Activated CD4-positive, alpha-beta T cell treated with anti-CD3 and anti-CD28 coated beads, Interleukin-2, amount 10 ng/mL, durations not matched to agents 24 days and 14 days (primary cell): ENCODE measurements around the gene FABP1. TPM values are rescaled to one million over a fixed set of nuclear protein-coding genes. Genes with fewer than 3 reads are reported as not detected.
A peak's percentile ranks its signal among the peaks of the same experiment; 100 is the strongest.

Experiments used
- DNase-seq: peaks from one replicate; pipeline ENCODE4 v3.0.0; 2022
- H3K27ac Mint-ChIP-seq: one replicate; pipeline ENCODE4 v1.8.0; 2022; ENCODE audit warnings: mild to moderate bottlenecking, mixed read lengths
- H3K27me3 Mint-ChIP-seq: one replicate; pipeline ENCODE4 v1.8.0; 2022; ENCODE audit warnings: mixed read lengths
- H3K36me3 Mint-ChIP-seq: one replicate; pipeline ENCODE4 v1.8.0; 2022; ENCODE audit warnings: low read depth, mild to moderate bottlenecking, mixed read lengths
- H3K4me1 Mint-ChIP-seq: one replicate; pipeline ENCODE4 v1.8.0; 2021; ENCODE audit warnings: mixed read lengths
- H3K4me3 Mint-ChIP-seq: one replicate; pipeline ENCODE4 v1.8.0; 2022; ENCODE audit warnings: mild to moderate bottlenecking, moderate library complexity, mixed read lengths
- H3K9me3 Mint-ChIP-seq: one replicate; pipeline ENCODE4 v1.8.0; 2021; ENCODE audit warnings: mixed read lengths
- intact Hi-C: fragments of 100-400 bp; cut with micrococcal nuclease; formaldehyde crosslinking; loops from one replicate; pipeline ENCODE4 v1.15.1; 2023
- total RNA-seq: library from RNA; stranded (reverse); gene quantifications from 2 replicates; pipeline ENCODE4 v1.2.3, GENCODE V29; 2022

Gene FABP1
- total RNA-seq, result not detected in 2 replicates

DNA sequence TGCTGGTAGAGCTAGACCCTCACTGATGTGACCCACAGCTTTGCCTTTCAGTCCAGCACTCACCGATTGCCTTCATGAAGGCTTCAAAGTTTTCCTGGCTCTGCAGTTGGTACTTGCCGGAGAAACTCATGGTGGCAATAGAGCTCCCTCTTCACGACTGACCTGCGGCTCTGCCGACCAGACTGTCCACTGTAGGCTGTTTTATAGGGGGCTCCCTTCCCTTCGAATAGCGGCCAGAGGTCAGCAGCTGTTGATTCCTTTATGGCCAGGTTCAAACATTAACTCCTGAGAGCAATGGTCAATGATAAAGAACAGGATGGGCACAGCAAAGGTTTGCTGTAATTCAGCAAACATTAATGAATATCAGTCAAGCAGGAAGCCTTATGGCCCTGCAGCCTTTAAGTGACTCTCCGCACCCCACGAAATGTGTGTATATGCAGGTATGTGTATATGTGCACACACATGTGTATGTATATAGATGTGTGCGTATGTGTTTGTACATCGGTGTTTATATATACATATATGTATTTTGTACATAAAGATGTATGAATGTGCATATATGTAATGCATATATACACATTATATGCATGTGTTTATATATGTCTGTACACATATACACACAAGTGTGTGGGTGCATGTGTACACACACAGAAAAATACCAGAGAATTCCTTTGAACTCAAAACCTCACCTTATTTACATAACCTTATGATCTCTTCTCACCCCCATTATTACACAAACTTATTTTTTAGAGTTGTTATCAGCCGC, at the start of gene FABP1:
TSS of gene FABP1 (minus strand) at position 175 of the 766 bp plus-strand sequence. CDS start at position 130, 45 bp downstream.
- H3K4me3 Mint-ChIP-seq, result no peak within 1 kb of the TSS
- no peak for DNase-seq
- no peaks in the 10 kb centered on the region for H3K4me1 Mint-ChIP-seq
- intact Hi-C loops, result no loop called here
- H3K9me3 Mint-ChIP-seq, result no peaks in the 10 kb centered on the region
- H3K27me3 Mint-ChIP-seq, result peaks cover 8% of the 10 kb centered on the region
- H3K36me3 Mint-ChIP-seq, result no peaks in the 10 kb centered on the region
- H3K27ac Mint-ChIP-seq, result no peak within 1 kb of the TSS

DNA sequence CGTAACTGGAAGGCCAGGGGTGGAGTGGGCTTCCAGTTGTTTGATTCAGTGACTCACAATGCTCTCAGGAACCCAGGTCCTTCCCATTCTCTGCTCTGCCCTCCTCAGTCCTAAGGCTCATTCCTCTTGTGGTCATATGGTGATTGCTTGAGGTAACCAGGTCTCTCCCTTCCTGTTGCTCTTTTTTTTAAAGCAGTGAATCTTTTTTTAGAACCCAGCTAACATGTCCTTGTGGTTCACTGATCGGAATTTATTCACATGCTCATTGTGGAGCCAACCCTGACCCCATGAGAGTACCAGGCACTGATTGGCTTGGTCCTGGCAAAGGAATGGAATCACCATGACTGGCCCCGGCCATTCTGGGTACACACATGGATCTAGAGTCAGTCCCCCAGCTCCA, 49.7 kb upstream of the FABP1 start:
- Mint-ChIP-seq H3K4me3 (no peak overlapping the region), H3K36me3 (no peaks in the 10 kb centered on the region), H3K27me3 (peaks cover 17% of the 10 kb centered on the region), H3K27ac (no peak overlapping the region), H3K4me1 (peaks cover 8% of the 10 kb centered on the region), H3K9me3 (no peaks in the 10 kb centered on the region)
- DNase-seq, result no peak
- intact Hi-C loops, result no loop called here

DNA sequence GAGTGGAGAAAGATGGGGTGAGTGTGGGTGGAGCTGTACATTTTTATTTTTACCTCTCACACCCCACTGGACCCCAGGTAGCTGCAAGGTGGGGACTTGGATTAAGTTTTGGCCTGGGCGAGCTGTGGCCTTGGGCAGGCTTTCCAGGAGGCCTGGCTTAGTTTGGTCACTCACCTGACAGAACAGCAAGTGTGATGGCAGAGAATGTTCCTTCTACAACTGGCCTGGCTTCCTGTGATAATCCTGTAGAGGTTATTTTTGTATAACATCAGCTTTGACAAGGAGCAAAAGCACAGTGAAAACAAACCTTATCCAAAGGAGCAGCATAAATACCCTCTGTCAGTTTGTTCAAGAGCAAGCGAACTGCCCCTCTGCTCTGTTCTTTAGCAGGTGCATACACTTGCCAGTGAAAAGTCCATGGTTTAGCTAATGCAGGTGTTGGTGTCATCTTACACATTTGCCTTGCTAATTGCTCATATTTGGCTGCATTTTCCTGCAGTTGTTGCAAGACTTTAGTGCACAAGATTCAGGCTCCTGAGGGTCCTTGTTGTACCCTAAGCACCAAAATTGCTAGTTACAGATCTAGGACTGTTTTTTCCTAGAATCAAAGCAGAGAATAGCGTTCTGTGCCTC, 48.6 kb upstream of the FABP1 start:
- Mint-ChIP-seq H3K36me3 (no peaks in the 10 kb centered on the region), H3K27ac (no peak overlapping the region), H3K9me3 (no peaks in the 10 kb centered on the region), H3K4me3 (no peak overlapping the region), H3K27me3 (peaks cover 21% of the 10 kb centered on the region), H3K4me1 (peaks cover 2% of the 10 kb centered on the region)
- intact Hi-C loops, result no loop called here
- DNase-seq, result no peak

DNA sequence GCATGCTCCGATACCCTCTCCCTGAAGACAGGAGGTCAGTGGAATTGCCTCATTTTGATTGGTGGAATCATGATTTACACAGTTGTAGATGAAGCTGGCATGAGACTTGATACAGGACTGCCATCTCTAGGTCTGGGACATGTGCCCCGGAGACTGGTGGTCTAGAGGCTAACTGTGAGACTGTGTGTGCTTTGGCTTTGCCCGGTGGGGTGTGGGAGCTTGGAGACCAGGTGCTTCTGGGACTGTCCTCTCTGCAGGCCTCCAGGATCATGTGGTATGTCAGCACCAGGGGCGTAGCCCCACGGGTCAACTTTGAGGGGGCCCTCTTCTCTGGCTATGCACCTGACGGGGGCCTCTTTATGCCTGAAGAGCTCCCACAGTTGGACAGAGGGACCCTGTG, 45.0 kb upstream of the FABP1 start:
- intact Hi-C loops, result no loop called here
- Mint-ChIP-seq H3K9me3 (no peaks in the 10 kb centered on the region), H3K36me3 (peaks cover 2% of the 10 kb centered on the region), H3K27ac (no peak overlapping the region), H3K4me3 (no peak overlapping the region), H3K4me1 (peaks cover 4% of the 10 kb centered on the region), H3K27me3 (peaks cover 30% of the 10 kb centered on the region)
- peak; percentile 51 for DNase-seq

DNA sequence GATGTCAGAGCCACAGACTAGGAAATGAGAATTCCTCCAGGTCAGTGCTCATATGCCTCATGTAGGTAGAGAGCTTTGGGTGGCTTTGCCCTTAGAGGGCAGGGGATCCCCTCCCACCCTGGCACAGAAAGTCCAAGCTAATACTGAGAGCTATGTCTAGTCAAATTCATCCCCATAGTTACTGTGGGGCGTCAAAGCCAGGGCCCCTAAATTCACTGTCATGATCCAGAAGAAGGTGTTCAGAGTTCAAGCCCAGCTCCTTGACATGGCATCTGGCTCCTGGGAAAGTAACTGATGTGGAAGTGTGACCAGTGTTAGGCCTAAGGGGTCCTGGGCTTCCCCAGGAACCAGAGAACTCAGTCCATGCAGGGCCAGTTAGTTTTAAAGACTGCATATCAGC, 44.1 kb upstream of the FABP1 start:
- DNase-seq, result no peak
- intact Hi-C loops, result no loop called here
- no peak overlapping the region for H3K4me3 Mint-ChIP-seq
- H3K9me3 Mint-ChIP-seq, result no peaks in the 10 kb centered on the region
- H3K4me1 Mint-ChIP-seq, result peaks cover 4% of the 10 kb centered on the region
- peaks cover 27% of the 10 kb centered on the region for H3K27me3 Mint-ChIP-seq
- peaks cover 2% of the 10 kb centered on the region for H3K36me3 Mint-ChIP-seq
- H3K27ac Mint-ChIP-seq, result no peak overlapping the region

DNA sequence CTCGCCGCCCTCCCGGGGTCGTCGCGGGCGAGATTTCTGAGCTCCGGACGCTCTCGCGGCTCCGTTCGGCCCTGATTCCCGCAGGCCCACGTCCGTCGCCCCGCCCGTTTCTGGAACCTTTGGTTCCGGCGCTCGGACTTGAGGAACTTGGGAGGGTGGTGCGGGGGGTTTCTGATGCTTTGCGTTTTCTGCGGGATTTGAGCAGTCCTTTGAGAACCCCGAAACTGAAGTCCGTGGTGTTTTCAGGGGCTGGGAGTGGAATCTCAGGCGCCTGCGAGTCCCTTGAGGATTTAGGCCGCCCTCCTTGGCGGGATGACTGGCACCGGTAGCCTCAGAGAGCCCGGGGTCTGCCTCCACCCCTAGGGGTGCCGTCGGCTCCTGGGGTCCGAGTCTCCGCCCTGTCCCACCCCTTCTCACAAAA, 42.6 kb upstream of the FABP1 start:
- intact Hi-C loops, result no loop called here
- Mint-ChIP-seq H3K4me1 (peaks cover 4% of the 10 kb centered on the region), H3K27me3 (peaks cover 30% of the 10 kb centered on the region), H3K4me3 (peak overlapping the region; percentile 69), H3K9me3 (no peaks in the 10 kb centered on the region), H3K27ac (no peak overlapping the region), H3K36me3 (peaks cover 2% of the 10 kb centered on the region)
- peak; percentile 53 for DNase-seq

DNA sequence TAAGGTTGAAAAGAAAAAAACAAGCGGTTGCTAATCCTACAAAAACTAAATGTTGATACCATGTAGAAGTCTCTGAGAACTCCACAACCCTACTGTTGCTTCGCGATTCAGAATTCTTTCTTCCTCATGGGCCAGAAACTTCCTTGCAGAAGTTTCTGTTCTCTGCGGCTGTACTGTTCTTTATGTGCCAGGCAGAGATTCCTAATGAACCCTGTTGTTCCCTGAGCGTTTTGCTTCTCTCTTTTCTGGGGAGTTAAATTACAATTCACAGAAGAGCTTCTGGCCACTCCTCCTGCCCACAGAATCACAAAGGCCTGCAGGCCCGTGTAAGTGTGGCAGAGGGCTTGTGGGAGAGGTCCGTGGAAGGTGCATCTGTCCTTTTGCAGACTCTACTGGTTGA, 40.5 kb upstream of the FABP1 start:
- Mint-ChIP-seq H3K4me3 (no peak overlapping the region), H3K36me3 (peaks cover 2% of the 10 kb centered on the region), H3K4me1 (peaks cover 4% of the 10 kb centered on the region), H3K27ac (no peak overlapping the region), H3K27me3 (peaks cover 25% of the 10 kb centered on the region), H3K9me3 (no peaks in the 10 kb centered on the region)
- no peak for DNase-seq
- intact Hi-C loops, result no loop called here

DNA sequence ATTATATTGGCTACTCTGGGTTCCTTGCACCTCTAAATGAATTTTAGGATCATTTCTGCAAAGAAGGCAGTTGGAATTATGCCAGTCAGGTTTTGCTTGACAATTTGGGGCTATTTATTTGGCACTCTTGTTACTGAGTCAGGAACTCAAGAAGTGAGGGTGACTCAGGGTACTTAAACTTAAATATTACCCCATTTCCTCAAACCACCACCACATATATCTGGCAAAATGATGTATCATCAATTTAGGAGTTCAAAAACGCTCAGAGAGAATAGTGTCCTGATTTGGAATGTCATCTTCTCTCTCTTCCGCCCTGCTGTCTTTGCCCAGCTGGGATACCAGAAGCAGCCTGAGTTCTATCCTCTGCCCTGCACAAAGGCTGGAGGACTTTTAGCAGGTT, 39.9 kb upstream of the FABP1 start:
- Mint-ChIP-seq H3K4me3 (no peak overlapping the region), H3K36me3 (peaks cover 2% of the 10 kb centered on the region), H3K9me3 (no peaks in the 10 kb centered on the region), H3K4me1 (peaks cover 4% of the 10 kb centered on the region), H3K27ac (no peak overlapping the region), H3K27me3 (peaks cover 25% of the 10 kb centered on the region)
- intact Hi-C loops, result no loop called here
- no peak for DNase-seq

DNA sequence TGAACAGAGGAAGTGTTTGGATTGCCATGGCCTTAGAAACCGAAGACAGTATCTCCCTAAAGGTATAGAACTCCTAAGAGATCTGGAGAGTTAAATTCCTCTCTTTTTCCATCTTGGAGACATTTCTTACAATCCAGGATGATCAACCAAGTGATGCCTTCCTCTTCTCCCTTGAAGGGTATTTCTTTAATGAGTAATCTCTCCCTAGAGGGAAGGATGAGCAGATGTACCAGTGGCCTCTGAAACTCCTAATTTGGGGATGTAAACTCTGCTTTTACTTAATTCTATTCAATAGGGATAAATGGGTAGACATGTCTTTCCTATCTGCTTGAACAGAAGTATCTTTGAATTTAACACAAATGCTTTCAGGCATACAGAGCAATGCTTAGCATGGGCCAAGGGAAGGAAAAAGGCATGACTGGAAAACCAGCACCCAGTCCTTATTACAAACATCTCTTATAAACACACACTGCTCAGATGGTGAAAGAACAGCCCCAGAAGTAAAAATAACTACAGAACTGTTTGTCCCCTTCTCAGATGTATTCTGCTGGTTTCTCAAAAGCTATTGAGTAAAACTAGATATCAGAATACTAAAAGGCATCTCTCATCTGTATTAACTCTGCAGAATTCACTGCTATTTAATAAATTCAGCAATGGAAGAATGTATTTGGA, 37.6 kb upstream of the FABP1 start:
- peak; percentile 31 for DNase-seq
- no peak overlapping the region for H3K4me3 Mint-ChIP-seq

DNA sequence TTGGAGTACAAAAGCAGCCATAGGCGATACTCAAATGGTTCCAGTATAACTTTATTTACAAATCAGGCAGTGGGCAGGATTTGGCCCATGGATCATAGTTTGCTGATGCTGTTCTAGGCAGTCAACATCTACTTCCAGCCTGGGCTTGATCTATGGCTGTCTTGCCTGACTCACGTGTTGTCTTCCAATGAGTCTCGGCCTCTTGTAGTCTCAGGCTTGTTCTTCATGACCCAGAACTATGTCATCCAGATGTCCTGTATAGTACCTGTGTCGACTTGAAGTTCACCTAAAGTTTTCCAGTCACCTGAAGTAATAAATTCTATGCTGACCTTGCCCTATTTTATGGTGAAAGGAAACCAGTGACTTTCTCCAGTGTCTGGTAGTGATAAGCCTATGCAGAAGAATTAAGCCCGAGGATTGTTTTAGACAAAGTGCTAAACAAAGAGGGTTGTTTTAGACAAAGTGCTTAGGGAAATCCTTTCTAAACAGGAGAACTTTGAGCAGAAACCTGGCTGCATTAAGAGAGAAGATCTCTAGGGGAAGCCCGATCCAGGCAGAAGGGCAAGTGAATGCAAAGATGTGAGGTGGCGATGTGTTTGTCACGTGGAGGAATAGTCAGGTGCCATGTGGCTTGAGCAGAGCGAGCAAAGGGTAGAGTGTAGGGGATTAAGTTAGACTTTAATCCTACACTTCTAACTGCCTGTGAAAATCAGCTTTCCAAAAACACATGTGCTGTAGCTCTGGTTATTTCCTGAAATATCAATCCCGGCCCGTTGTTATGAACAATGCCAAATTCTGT, 33.8 kb upstream of the FABP1 start:
- intact Hi-C loops, result no loop called here
- Mint-ChIP-seq H3K4me3 (no peak overlapping the region), H3K36me3 (no peaks in the 10 kb centered on the region), H3K27ac (no peak overlapping the region), H3K27me3 (peaks cover 22% of the 10 kb centered on the region), H3K9me3 (no peaks in the 10 kb centered on the region), H3K4me1 (no peaks in the 10 kb centered on the region)
- DNase-seq, result no peak

More for the DNA sequence above, 37.6 kb upstream of the FABP1 start:
- no peaks in the 10 kb centered on the region for H3K36me3 Mint-ChIP-seq
- intact Hi-C loops, result no loop called here
- H3K27me3 Mint-ChIP-seq, result peaks cover 14% of the 10 kb centered on the region
- H3K27ac Mint-ChIP-seq, result no peak overlapping the region
- peaks cover 2% of the 10 kb centered on the region for H3K4me1 Mint-ChIP-seq
- H3K9me3 Mint-ChIP-seq, result no peaks in the 10 kb centered on the region

DNA sequence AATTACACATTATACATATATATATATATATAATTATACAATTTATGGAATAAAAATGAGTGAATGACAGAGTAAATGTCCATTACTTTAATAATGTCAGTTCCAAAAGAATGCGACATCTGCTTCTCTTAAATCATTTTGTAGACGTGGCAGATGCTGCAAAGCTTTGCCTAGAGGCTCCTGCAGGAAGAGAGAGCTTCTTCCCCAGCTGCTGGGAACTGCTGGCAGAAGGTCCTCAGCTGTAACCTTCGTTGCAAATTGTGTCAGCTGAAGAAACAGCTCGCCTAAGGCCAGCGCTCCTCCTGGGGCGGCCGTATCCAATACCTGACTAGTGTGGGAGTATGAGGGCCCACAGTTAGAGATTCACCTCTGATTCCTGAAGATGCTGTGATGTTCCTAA, 32.7 kb upstream of the FABP1 start:
- DNase-seq, result no peak
- intact Hi-C loops, result loop anchor here (1.0 kb wide), 1 partner anchor 100 kb away; no protein-coding TSS in a partner anchor
- Mint-ChIP-seq H3K36me3 (no peaks in the 10 kb centered on the region), H3K27ac (no peak overlapping the region), H3K9me3 (no peaks in the 10 kb centered on the region), H3K4me1 (no peaks in the 10 kb centered on the region), H3K27me3 (peaks cover 21% of the 10 kb centered on the region), H3K4me3 (no peak overlapping the region)

DNA sequence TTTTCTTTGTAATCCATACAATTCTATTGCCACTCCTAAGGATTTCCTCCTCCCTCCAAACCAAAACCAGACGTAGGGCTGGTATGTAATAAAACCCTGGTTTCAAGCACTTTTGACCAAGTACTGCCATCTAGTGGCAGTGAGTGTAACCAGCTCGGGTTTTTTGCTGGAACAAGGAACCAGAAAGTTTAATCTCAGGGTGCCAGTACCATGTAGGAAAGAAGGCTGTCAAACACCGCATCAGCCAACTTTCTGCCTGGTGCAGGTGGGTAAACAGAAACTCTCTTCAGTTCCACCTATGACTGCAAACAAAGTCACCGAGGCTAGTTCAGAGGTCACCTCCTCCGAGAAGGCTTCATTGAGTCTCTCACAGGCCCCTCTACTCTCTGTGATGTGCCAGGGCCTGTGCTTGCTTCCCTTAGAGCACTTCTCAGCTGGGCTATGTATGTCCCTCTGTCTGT, 32.1 kb upstream of the FABP1 start:
- H3K4me3 Mint-ChIP-seq, result no peak overlapping the region
- H3K27me3 Mint-ChIP-seq, result peaks cover 22% of the 10 kb centered on the region
- peak; percentile 88 for DNase-seq
- no peaks in the 10 kb centered on the region for H3K4me1 Mint-ChIP-seq
- intact Hi-C loops, result loop anchor here (1.0 kb wide), 1 partner anchor 100 kb away; no protein-coding TSS in a partner anchor
- no peak overlapping the region for H3K27ac Mint-ChIP-seq
- H3K9me3 Mint-ChIP-seq, result no peaks in the 10 kb centered on the region
- H3K36me3 Mint-ChIP-seq, result no peaks in the 10 kb centered on the region

DNA sequence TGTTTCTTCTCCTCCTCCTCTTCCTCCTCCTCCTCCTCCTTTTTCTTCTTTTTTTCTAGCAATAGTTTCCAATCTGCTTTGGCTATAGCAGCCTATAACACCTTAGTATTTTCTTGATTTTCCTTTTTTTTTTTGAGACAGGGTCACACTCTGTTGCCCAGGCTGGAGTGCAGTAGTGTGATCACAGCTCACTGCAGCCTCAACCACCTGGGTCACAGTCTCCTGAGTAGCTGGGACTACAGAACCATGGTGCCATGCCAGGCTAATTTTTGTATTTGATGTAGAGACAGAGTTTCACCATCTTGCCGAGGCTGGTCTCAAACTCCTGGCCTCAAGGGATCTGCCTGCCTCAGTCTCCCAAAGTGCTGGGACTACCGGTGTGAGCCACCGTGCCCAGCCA, 31.6 kb upstream of the FABP1 start:
- no peaks in the 10 kb centered on the region for H3K9me3 Mint-ChIP-seq
- H3K36me3 Mint-ChIP-seq, result no peaks in the 10 kb centered on the region
- peaks cover 25% of the 10 kb centered on the region for H3K27me3 Mint-ChIP-seq
- no peak overlapping the region for H3K27ac Mint-ChIP-seq
- intact Hi-C loops, result no loop called here
- no peaks in the 10 kb centered on the region for H3K4me1 Mint-ChIP-seq
- H3K4me3 Mint-ChIP-seq, result no peak overlapping the region
- no peak for DNase-seq
